Measurements from ENCODE around the gene MYO9B.

MYO9B gene

DNA sequence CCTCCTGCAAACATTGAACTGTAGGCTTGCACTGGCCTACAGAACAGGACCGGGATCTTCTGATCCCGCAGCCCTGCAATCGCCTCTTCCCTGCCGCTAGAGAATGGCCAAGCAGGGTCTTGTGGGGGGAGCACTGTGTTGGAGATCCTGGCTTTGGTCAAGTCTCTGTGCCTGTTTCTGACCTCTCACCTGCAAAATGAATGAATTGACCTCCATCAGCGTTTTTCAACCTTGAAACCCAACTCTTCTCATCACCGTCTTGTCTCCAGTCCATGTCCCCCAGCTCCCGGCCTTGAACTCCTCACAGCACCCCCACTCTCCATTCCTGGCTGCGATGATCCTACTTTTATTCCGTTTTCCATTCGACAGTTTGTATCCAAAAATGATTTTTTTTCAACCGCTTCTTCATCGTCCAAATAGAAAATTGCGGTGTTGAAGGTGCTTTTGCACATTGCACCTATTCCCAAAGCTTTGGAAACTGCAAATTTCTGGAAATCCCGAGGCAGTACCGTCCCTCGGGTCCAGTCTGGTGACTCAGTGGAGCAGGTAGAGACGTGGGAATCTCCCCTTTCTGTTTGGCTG is 2.0 kb downstream of the MYO9B start:
- Histone ChIP-seq H3K79me2 (ENCODE audit: control insufficient read depth, low read length) (peaks cover 96% of the 10 kb centered on the region), H3K27me3 (ENCODE audit: control insufficient read depth, low read length) (no peaks in the 10 kb centered on the region), H4K20me1 (ENCODE audit: control insufficient read depth, insufficient read depth, low read depth, low read length) (peaks cover 28% of the 10 kb centered on the region), H3K4me3 (ENCODE audit: low read length) (peak overlapping the region; percentile 82), H3K9me3 (ENCODE audit: control insufficient read depth, insufficient read depth, low read length) (no peaks in the 10 kb centered on the region), H3K27ac (ENCODE audit: low read depth, low read length) (no peak overlapping the region), H3F3A (ENCODE audit: control insufficient read depth, insufficient read depth) (peaks cover 6% of the 10 kb centered on the region; the same call in 1 of the 2 replicates), H3K4me2 (ENCODE audit: low read length) (peak overlapping the region; percentile 93), H3K9me2 (replicated peaks; ENCODE audit: control insufficient read depth, low read length) (no peaks in the 10 kb centered on the region), H3K4me1 (ENCODE audit: control insufficient read depth, low read length) (peaks cover 76% of the 10 kb centered on the region), H3K36me3 (ENCODE audit: control insufficient read depth, low read length) (peaks cover 57% of the 10 kb centered on the region)
- TF ChIP-seq, protein P1, sequence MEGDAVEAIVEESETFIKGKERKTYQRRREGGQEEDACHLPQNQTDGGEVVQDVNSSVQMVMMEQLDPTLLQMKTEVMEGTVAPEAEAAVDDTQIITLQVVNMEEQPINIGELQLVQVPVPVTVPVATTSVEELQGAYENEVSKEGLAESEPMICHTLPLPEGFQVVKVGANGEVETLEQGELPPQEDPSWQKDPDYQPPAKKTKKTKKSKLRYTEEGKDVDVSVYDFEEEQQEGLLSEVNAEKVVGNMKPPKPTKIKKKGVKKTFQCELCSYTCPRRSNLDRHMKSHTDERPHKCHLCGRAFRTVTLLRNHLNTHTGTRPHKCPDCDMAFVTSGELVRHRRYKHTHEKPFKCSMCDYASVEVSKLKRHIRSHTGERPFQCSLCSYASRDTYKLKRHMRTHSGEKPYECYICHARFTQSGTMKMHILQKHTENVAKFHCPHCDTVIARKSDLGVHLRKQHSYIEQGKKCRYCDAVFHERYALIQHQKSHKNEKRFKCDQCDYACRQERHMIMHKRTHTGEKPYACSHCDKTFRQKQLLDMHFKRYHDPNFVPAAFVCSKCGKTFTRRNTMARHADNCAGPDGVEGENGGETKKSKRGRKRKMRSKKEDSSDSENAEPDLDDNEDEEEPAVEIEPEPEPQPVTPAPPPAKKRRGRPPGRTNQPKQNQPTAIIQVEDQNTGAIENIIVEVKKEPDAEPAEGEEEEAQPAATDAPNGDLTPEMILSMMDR (IDR thresholded peaks at IDR 0.05; ENCODE audit: low read depth, low read length, poor library complexity, severe bottlenecking) = no peak
- no peak for TF ChIP-seq EZH2phosphoT487 (IDR thresholded peaks at IDR 0.05; ENCODE audit: borderline replicate concordance, low read length)

DNA sequence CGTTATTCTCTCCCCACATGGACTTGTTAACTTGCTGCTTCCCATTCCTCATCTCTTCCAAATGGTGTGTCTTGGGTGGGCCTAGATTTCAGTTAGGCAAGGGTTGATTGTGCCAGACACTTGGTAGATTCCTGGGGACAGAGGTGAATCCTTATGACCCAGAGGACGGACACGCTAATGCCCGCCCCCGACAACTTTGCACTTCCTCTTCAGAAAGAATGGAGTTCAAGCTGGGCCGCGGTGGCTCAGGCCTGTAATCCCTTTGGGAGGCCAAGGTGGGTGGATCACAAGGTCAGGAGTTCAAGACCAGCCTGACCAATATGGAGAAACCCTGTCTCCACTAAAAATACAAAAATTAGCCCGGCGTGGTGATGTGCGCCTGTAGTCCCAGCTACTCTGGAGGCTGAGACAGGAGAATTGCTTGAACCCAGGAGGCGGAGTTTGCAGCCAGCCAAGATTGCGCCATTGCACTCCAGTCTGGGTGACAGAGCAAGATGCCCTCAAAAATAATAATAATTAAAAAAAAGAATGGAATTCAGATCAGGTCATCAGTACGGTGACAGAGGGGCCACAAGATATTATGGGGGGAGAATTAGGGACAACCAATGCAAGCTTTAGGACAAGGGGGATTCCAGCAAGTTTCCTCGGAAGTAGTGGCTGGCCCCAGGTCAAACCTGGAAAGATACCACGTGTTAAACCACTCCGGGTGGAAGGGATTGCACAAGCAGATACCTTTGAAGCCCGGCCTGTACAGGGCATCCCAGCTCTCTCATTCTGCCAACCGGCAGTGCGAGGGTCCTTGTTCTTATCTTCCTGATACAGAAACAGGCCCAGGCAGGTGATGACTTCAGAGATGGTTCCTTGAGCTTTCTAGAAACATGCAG is 2.7 kb downstream of the MYO9B start:
- H3K4me2 ChIP-seq (ENCODE audit: low read length) = peak overlapping the region; percentile 93
- peaks cover 32% of the 10 kb centered on the region for H4K20me1 ChIP-seq (ENCODE audit: control insufficient read depth, insufficient read depth, low read depth, low read length)
- H3K27ac ChIP-seq (ENCODE audit: low read depth, low read length) = no peak overlapping the region
- no peaks in the 10 kb centered on the region for H3K27me3 ChIP-seq (ENCODE audit: control insufficient read depth, low read length)
- no peaks in the 10 kb centered on the region for H3K9me3 ChIP-seq (ENCODE audit: control insufficient read depth, insufficient read depth, low read length)
- no peak for TF ChIP-seq EZH2phosphoT487 (IDR thresholded peaks at IDR 0.05; ENCODE audit: borderline replicate concordance, low read length)
- H3K36me3 ChIP-seq (ENCODE audit: control insufficient read depth, low read length) = peaks cover 57% of the 10 kb centered on the region
- H3K79me2 ChIP-seq (ENCODE audit: control insufficient read depth, low read length) = peaks cover 96% of the 10 kb centered on the region
- H3K4me3 ChIP-seq (ENCODE audit: low read length) = peak overlapping the region; percentile 82
- H3K9me2 ChIP-seq (replicated peaks; ENCODE audit: control insufficient read depth, low read length) = no peaks in the 10 kb centered on the region
- peaks cover 75% of the 10 kb centered on the region for H3K4me1 ChIP-seq (ENCODE audit: control insufficient read depth, low read length)
- H3F3A ChIP-seq (ENCODE audit: control insufficient read depth, insufficient read depth) = peaks cover 6% of the 10 kb centered on the region; the same call in 1 of the 2 replicates

DNA sequence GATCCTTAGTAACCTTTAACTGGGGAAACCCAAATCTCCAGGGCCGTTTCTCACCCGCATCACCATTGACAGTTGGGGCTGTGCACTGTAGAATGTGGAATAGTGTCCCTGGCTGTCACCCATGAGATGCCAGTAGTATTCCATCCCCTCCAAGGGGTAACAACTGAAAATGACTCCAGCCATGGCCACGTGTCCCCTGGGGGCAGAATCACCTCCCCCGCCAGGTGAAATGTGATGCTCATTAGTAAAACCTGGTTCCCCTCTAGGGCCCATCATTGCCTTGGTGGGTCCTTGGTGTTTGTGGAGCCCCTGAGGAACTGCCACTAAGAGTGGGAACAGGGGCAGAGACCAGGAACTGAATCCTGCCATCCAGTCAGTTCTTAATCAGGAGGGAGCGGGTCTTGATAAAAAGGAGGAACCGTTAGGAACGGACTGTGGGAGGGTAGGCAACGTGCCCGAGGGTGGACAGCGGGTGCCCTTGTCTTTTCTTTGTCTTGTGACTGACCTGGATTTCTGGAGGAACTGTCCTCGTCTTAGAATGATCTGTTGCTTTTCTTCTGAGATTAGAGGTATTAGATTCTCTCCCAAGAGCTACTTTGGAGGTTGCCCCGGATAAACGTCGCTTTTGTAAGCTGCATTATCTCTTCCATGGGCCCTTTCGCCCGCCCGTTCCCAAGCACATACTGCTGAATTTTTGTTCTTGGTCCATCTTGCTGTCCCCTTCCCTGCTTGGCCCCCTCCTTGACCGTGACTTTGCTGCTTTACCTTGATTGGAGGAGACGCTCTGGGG is 3.5 kb downstream of the MYO9B start:
- H3K4me1 ChIP-seq (ENCODE audit: control insufficient read depth, low read length) = peaks cover 67% of the 10 kb centered on the region
- TF ChIP-seq, protein P1 (IDR thresholded peaks at IDR 0.05; ENCODE audit: low read depth, low read length, poor library complexity, severe bottlenecking) = no peak
- no peak for TF ChIP-seq EZH2phosphoT487 (IDR thresholded peaks at IDR 0.05; ENCODE audit: borderline replicate concordance, low read length)
- H3K9me3 ChIP-seq (ENCODE audit: control insufficient read depth, insufficient read depth, low read length) = no peaks in the 10 kb centered on the region
- H4K20me1 ChIP-seq (ENCODE audit: control insufficient read depth, insufficient read depth, low read depth, low read length) = peaks cover 27% of the 10 kb centered on the region
- peaks cover 55% of the 10 kb centered on the region for H3K36me3 ChIP-seq (ENCODE audit: control insufficient read depth, low read length)
- peak overlapping the region; percentile 93 for H3K4me2 ChIP-seq (ENCODE audit: low read length)
- peaks cover 96% of the 10 kb centered on the region for H3K79me2 ChIP-seq (ENCODE audit: control insufficient read depth, low read length)
- peak overlapping the region; percentile 52 for H3K27ac ChIP-seq (ENCODE audit: low read depth, low read length)
- H3K4me3 ChIP-seq (ENCODE audit: low read length) = peak overlapping the region; percentile 82
- no peaks in the 10 kb centered on the region for H3K9me2 ChIP-seq (replicated peaks; ENCODE audit: control insufficient read depth, low read length)
- H3K27me3 ChIP-seq (ENCODE audit: control insufficient read depth, low read length) = no peaks in the 10 kb centered on the region
- peaks cover 6% of the 10 kb centered on the region; the same call in 1 of the 2 replicates for H3F3A ChIP-seq (ENCODE audit: control insufficient read depth, insufficient read depth)
